ACC112 (cell line): Measurements from ENCODE around the gene SHF.

ENCODE experiments used
- H2AFZ ChIP-seq: fragments of 200-600 bp; sonication (generic); one replicate; pipeline ENCODE4 v1.6.0; 2017; ENCODE audit warnings: antibody characterized with exemption, low read length; ENCODE audit not compliant: unreplicated experiment
- H3K27ac ChIP-seq: fragments of 200-600 bp; sonication (generic); 2 replicates; pipeline ENCODE4 v1.5.1; 2014; ENCODE audit warnings: low read depth, mild to moderate bottlenecking, antibody characterized with exemption, low read length, moderate library complexity
- H3K27me3 ChIP-seq: fragments of 200-600 bp; sonication (generic); 2 replicates; pipeline ENCODE4 v1.6.1; 2014; ENCODE audit warnings: mild to moderate bottlenecking, antibody characterized with exemption, low read length, moderate library complexity, mixed read lengths; ENCODE audit not compliant: insufficient read depth
- H3K36me3 ChIP-seq: fragments of 200-600 bp; sonication (generic); 2 replicates; pipeline ENCODE4 v1.6.1; 2016; ENCODE audit warnings: mild to moderate bottlenecking, antibody characterized with exemption, low read length, moderate library complexity, mixed read lengths; ENCODE audit not compliant: insufficient read depth
- H3K4me1 ChIP-seq: fragments of 200-600 bp; sonication (generic); one replicate; pipeline ENCODE4 v1.6.1; 2016; ENCODE audit warnings: low read length, mixed read lengths; ENCODE audit not compliant: insufficient read depth, unreplicated experiment, control insufficient read depth
- H3K4me3 ChIP-seq: fragments of 200-600 bp; sonication (generic); 2 replicates; pipeline ENCODE4 v1.5.1; 2014; ENCODE audit warnings: mild to moderate bottlenecking, low read depth, low read length
- H3K79me2 ChIP-seq: fragments of 200-600 bp; sonication (generic); one replicate; pipeline ENCODE4 v1.6.0; 2016; ENCODE audit warnings: low read length; ENCODE audit not compliant: control insufficient read depth, unreplicated experiment, insufficient read depth

The SHF gene

DNA sequence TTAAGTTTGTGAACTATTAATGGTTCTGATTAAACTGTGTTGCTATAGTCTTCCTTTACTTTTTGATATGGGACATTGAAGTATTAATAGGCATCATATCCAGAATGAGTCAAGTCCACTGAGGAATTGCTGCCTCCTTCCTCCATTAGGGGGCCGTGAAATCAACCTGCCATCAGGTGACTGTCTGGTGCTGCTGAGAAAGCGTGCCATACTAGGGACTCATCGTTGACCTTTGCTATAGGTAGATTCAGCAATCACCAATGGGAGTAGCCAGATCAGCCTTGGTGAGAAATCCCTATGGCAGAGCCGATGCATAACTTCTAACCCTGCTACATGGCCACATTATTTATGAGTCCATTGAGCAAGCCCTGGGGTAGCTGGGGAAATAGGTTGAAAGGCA lies 34.2 kb upstream of the SHF start:
- Histone ChIP-seq H3K27ac (no peak overlapping the region), H3K4me3 (no peak overlapping the region)

DNA sequence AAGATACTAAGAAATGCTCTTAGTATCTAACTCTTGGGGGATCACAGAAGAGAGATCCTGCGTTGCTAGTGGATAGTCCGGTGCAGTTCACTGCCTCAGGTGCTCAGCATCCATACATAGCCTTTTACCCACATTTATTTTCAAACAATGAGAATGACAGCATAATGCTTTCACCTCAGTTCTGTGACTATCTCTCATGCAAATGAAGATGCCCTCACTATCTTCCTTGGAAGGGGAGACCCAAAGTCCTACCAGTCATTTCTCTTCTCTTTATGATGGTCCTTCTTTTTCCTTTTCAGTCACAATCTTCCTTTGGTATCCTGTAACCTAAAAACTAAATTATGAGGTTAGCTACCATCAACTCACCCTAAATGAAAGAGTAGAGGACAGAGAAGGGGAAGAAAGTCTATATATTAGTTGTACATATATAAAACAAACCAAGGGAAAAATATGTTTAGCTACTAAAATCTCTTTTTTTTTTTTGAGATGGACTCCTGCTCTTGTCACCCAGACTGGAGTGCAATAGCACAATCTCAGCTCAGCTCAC lies 33.4 kb upstream of the SHF start:
- Histone ChIP-seq H3K27me3 (peaks cover 61% of the 10 kb centered on the region), H2AFZ (no peak overlapping the region), H3K36me3 (no peaks in the 10 kb centered on the region), H3K79me2 (no peaks in the 10 kb centered on the region), H3K4me3 (no peak overlapping the region), H3K27ac (no peak overlapping the region), H3K4me1 (no peaks in the 10 kb centered on the region)

More for the DNA sequence above, 34.2 kb upstream of the SHF start:
- no peaks in the 10 kb centered on the region for H3K4me1 ChIP-seq
- H3K27me3 ChIP-seq: peaks cover 68% of the 10 kb centered on the region
- H3K36me3 ChIP-seq: no peaks in the 10 kb centered on the region
- no peaks in the 10 kb centered on the region for H3K79me2 ChIP-seq
- H2AFZ ChIP-seq: no peak overlapping the region

DNA sequence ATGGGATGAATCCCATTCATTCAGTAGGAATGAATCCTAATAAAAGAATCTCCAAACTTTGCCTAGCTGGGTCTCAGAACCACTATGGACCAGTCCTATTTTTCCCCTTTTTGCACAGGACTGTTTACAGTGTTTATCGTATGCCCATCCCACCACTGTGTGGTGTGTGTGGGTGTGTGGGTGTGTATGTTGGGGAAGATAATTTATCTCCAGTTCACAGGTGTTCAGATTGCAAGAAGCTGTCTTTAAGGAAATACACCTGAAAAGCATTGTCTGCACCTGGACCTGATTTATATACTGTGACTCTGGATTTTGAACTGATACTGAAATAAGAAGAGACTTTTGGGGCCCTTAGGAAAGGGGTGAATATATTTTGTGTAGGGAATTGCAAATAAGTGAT lies 24.7 kb upstream of the SHF start:
- no peak overlapping the region for H2AFZ ChIP-seq
- H3K27ac ChIP-seq: no peak overlapping the region
- no peaks in the 10 kb centered on the region for H3K36me3 ChIP-seq
- peaks cover 44% of the 10 kb centered on the region for H3K27me3 ChIP-seq
- no peaks in the 10 kb centered on the region for H3K4me1 ChIP-seq
- no peak overlapping the region for H3K4me3 ChIP-seq
- no peaks in the 10 kb centered on the region for H3K79me2 ChIP-seq

DNA sequence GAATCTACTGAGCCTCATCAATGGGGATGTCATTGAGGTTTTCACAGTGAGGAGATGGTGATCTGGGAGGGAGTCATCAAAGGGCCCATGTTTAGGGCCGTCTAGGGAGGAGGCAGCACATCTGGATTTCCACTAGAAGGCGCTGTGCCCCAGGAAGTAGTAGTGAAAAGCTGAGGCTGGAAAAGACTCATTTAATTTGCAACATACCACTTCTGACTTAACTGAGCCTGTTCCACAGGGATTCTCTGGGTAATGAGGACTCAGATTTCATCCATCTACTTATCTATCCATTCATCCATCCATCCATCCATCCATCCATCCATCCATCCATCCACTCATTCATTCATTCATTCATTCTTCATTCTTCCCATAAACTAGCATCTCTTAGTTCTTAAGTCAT lies 17.4 kb upstream of the SHF start:
- Histone ChIP-seq H3K79me2 (no peaks in the 10 kb centered on the region), H3K36me3 (no peaks in the 10 kb centered on the region), H3K27me3 (peaks cover 29% of the 10 kb centered on the region), H2AFZ (peak overlapping the region; percentile 76), H3K27ac (no peak overlapping the region), H3K4me3 (no peak overlapping the region), H3K4me1 (peaks cover 6% of the 10 kb centered on the region)

DNA sequence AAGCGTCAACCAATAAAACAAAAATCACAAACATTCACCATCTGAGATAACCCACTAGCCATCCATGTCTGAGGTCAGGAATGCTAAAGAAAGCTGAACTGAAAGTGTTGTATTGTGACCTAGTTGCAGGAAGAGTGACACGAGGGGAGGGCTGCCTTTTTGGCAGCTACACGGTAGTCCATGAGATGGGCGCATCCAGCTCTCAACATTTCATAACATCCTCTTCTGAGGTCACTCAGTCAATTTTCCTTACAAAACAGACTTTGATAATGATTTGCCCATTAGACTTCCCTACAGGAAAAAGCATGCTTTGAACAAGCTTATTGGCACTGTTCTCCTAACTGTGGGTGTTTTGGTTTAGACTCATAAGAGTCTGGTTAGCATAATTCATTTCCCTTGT lies 15.4 kb upstream of the SHF start:
- Histone ChIP-seq H3K4me1 (peaks cover 6% of the 10 kb centered on the region), H2AFZ (no peak overlapping the region), H3K27me3 (peaks cover 15% of the 10 kb centered on the region), H3K4me3 (no peak overlapping the region), H3K36me3 (no peaks in the 10 kb centered on the region), H3K27ac (no peak overlapping the region), H3K79me2 (no peaks in the 10 kb centered on the region)

DNA sequence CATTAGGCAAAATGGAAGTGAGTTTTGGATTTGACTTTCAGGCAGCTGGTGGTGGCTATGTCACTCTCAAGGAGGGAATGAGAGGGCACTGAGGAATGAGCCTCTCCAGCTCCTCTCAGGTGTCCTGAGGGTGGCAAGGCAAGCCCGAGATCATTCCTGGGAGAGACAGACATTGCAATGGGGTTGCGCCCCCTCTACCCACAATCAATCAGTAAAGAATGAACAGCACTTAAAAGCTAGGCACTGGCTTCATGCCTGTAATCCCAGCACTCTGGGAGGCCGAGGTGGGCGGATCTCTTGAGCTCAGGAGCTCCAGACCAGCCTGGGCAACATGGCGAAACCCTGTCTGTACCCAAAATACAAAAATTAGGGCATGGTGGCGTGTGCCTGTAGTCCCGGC lies 14.1 kb upstream of the SHF start:
- Histone ChIP-seq H2AFZ (no peak overlapping the region), H3K36me3 (no peaks in the 10 kb centered on the region), H3K4me1 (peaks cover 6% of the 10 kb centered on the region), H3K27me3 (peaks cover 5% of the 10 kb centered on the region; the same call in 1 of the 2 replicates), H3K4me3 (no peak overlapping the region), H3K27ac (no peak overlapping the region), H3K79me2 (no peaks in the 10 kb centered on the region)

DNA sequence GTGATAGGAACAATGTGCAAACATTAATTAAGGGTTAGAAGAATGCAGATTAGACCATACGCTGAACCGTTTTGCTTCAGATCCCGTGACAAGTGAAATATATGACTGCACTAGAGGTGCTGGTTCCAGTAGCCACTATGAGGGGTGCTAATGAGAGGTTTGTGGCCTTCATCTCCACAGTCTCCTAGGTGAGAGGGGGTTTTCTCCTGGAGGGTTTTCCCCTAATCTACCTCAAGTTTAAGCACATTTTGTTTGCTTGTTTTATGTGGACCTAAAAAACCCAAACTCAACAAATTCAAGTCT lies 13.7 kb upstream of the SHF start:
- H3K27ac ChIP-seq: no peak overlapping the region
- H2AFZ ChIP-seq: no peak overlapping the region
- H3K79me2 ChIP-seq: no peaks in the 10 kb centered on the region
- H3K27me3 ChIP-seq: peaks cover 3% of the 10 kb centered on the region; the same call in 1 of the 2 replicates
- no peaks in the 10 kb centered on the region for H3K36me3 ChIP-seq
- H3K4me1 ChIP-seq: peaks cover 6% of the 10 kb centered on the region
- H3K4me3 ChIP-seq: no peak overlapping the region

DNA sequence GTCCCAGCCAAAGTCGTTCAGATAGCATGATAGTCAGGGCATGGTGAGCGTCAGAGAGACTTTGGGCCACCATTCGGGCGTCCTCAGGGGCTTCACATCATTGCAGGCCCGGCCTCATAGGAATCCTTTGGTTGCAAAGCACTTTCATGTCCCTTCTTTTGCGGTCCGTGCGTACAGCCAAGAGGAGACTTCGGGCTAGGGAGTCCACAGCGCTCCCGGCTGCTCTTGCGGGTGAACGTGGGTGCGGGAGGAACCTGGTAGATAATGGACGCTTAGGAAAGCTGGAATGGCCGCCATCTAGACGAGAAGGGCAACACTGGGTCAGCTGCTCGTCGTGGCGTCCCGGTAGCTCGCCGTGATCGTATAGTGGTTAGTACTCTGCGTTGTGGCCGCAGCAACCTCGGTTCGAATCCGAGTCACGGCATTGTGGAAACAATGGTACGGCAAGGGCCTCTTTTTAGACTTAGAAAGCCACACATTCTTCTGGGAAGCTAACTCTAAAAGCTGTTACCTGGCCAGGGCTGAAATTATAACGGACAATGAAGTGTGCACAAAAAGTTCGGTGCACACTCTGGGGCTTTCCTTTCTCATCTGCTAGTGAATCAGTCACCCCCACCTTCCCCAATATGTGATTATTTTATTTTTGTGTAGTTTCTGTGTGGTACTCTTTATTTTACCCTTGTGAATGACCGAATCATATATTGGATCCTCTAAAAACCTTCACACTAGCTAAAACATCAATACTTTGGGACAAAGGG lies 13.2 kb upstream of the SHF start:
- H3K4me1 ChIP-seq: peaks cover 6% of the 10 kb centered on the region
- peak overlapping the region; percentile 100 for H3K4me3 ChIP-seq
- peak overlapping the region; percentile 84 for H3K27ac ChIP-seq
- H2AFZ ChIP-seq: peak overlapping the region; percentile 99
- H3K36me3 ChIP-seq: no peaks in the 10 kb centered on the region
- no peaks in the 10 kb centered on the region for H3K79me2 ChIP-seq
- peaks cover 3% of the 10 kb centered on the region; the same call in 1 of the 2 replicates for H3K27me3 ChIP-seq

DNA sequence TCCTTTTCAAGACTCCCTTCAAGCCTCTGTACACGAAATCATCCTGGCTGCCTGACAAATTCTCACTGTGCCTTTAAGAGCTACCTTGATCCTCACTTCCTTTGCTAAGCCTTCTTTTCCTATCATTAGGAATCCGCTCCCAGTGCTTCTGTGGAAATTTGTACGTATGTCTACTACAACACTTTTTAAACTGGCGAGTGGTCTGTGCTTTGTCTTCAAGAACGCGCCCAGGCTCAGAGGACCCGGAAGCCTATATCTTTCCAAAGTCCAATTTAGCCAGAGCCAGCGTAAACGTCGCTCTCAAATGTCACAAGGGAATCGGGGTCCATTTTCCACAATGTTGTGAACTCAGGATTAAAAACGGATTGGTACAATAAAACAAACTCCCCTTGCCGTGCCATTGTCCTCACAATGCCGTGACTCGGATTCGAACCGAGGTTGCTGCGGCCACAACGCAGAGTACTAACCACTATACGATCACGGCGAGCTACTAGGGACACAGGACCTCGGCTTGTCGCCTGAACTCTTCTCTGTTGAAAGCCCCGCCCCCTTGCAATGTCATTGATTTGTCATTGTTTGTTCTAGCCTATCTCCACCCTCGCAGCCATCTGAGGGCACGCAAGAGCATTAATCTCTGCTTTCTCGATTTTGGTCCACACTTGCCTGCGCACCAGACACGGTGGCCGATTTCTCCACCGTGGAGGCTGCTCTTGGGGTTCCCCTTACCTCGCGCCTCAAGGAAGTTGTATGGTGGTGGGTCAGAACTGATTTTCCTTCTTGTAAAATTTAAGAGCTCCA lies 12.4 kb upstream of the SHF start:
- Histone ChIP-seq H2AFZ (peak overlapping the region; percentile 99), H3K4me1 (peaks cover 6% of the 10 kb centered on the region), H3K4me3 (peak overlapping the region; percentile 100), H3K27ac (peak overlapping the region; percentile 84), H3K79me2 (no peaks in the 10 kb centered on the region), H3K36me3 (no peaks in the 10 kb centered on the region), H3K27me3 (no peaks in the 10 kb centered on the region)

DNA sequence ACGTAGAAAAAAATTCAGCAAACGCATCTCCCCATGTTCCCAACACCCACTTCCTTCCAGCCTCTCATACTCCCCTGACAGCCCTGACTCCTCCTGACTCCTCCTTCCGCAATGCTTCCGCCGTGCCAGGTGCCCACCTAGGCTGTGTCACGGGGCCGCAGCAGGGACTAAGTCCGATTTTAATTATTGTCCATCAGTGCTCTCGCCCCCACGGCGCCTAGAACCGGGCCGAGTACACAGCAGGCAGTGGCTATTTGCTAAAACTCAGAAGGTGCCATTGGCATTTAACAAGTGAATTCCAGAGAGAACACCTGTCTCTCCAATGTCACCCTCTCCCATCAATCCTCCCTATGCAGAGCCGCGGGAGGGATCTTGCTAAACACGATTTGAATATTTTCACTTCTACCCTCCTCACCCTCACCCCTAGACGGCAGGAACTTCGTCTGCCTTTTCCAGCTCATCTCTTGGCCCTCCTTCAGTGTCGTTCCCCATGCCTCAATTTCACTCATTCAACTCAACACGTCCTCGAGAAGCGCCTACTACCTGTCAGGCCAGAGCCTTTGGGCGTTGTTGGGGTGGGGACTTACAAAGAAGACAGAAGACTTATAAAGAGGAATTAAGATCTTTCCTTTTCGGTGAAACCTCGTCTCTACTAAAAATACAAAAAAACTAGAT lies 11.5 kb upstream of the SHF start:
- Histone ChIP-seq H3K4me3 (peak overlapping the region; percentile 100), H2AFZ (peak overlapping the region; percentile 89), H3K36me3 (no peaks in the 10 kb centered on the region), H3K4me1 (peaks cover 6% of the 10 kb centered on the region), H3K27ac (peak overlapping the region; percentile 19; the same call in 1 of the 2 replicates), H3K27me3 (no peaks in the 10 kb centered on the region), H3K79me2 (no peaks in the 10 kb centered on the region)
